HEK293 (cell line): Measurements from ENCODE around the gene ZNF672.

ENCODE experiments used
- CTCF ChIA-PET: fragments of 350-600 bp; formaldehyde crosslinking; extraction: SDS; loops from one replicate; lab custom pipeline; 2021; ENCODE audit warnings: antibody characterized with exemption; lab: Yijun Ruan, JAX
- POLR2A ChIA-PET: fragments of 300-600 bp; formaldehyde crosslinking; extraction: SDS; loops from one replicate; lab custom pipeline; 2020; ENCODE audit warnings: antibody characterized with exemption, inconsistent platforms; lab: Yijun Ruan, JAX
- H3K27ac ChIP-seq: fragments of 200-500 bp; sonication (Bioruptor generic); 2 replicates; pipeline ENCODE4 v1.5.1; 2014; ENCODE audit warnings: low read depth, low read length, control low read depth, inconsistent platforms; ENCODE audit errors: extremely low read depth
- H3K36me3 ChIP-seq, 2 experiments: fragments of 200-500 bp in 1 of 2; sonication (Bioruptor generic) in 1 of 2; 1 replicate in 1 of 2; 2 replicates in 1 of 2; pipeline ENCODE4 v1.5.1; 2014 to 2017; ENCODE audit warnings: inconsistent platforms in 2 of 2, low read length in 2 of 2; ENCODE audit not compliant: control insufficient read depth in 2 of 2, insufficient read depth in 1 of 2
- H3K4me1 ChIP-seq: fragments of 200-500 bp; sonication (Bioruptor generic); 2 replicates; pipeline ENCODE4 v1.5.1; 2014; ENCODE audit warnings: mild to moderate bottlenecking, low read length, inconsistent platforms; ENCODE audit not compliant: control insufficient read depth, insufficient read depth
- H3K4me3 ChIP-seq: 2 replicates; pipeline ENCODE4 v1.5.1; 2011; ENCODE audit warnings: low read depth, mild to moderate bottlenecking, control low read depth, low read length, moderate library complexity
- H3K9me3 ChIP-seq: fragments of 200-500 bp; sonication (Bioruptor generic); 2 replicates; pipeline ENCODE4 v1.5.1; 2014; ENCODE audit warnings: low read depth, low read length, inconsistent platforms; ENCODE audit not compliant: control insufficient read depth, insufficient read depth
- EGR2 ChIP-seq: fragments of 450-650 bp; formaldehyde crosslinking; IDR thresholded peaks from 2 replicates; pipeline ENCODE4 v1.5.1; 2016; ENCODE audit warnings: low read depth, missing biosample characterization, missing genetic modification characterization
- GLI4 ChIP-seq: fragments of 450-650 bp; formaldehyde crosslinking; IDR thresholded peaks from 2 replicates; pipeline ENCODE4 v1.5.1; 2016; ENCODE audit warnings: missing biosample characterization, missing genetic modification characterization
- HIC1 ChIP-seq: fragments of 450-650 bp; formaldehyde crosslinking; IDR thresholded peaks from 2 replicates; pipeline ENCODE4 v1.5.1; 2016; ENCODE audit warnings: missing biosample characterization, missing genetic modification characterization
- KLF9 ChIP-seq: fragments of 450-650 bp; formaldehyde crosslinking; IDR thresholded peaks from 2 replicates; pipeline ENCODE4 v1.5.1; 2016; ENCODE audit warnings: missing biosample characterization, missing genetic modification characterization, low read depth
- ZBTB17 ChIP-seq: fragments of 450-650 bp; formaldehyde crosslinking; IDR thresholded peaks from 2 replicates; pipeline ENCODE4 v1.5.1; 2016; ENCODE audit warnings: missing biosample characterization, missing genetic modification characterization
- ZBTB48 ChIP-seq: fragments of 450-650 bp; formaldehyde crosslinking; IDR thresholded peaks from 2 replicates; pipeline ENCODE4 v1.5.1; 2016; ENCODE audit warnings: missing biosample characterization, missing genetic modification characterization
- ZFHX2 ChIP-seq: fragments of 450-650 bp; formaldehyde crosslinking; conservative IDR thresholded peaks from 2 replicates; pipeline ENCODE4 v1.5.1; 2016; ENCODE audit warnings: missing biosample characterization, missing genetic modification characterization
- ZFP37 ChIP-seq: fragments of 450-650 bp; formaldehyde crosslinking; IDR thresholded peaks from 2 replicates; pipeline ENCODE4 v1.5.1; 2016; ENCODE audit warnings: missing biosample characterization, missing genetic modification characterization
- ZIC2 ChIP-seq: fragments of 450-650 bp; formaldehyde crosslinking; IDR thresholded peaks from 2 replicates; pipeline ENCODE4 v1.5.1; 2016; ENCODE audit warnings: missing biosample characterization, missing genetic modification characterization
- ZNF112 ChIP-seq: fragments of 450-650 bp; formaldehyde crosslinking; IDR thresholded peaks from 2 replicates; pipeline ENCODE4 v1.5.0; 2017; ENCODE audit warnings: missing biosample characterization, missing genetic modification characterization
- ZNF140 ChIP-seq: fragments of 450-650 bp; formaldehyde crosslinking; IDR thresholded peaks from 2 replicates; pipeline ENCODE4 v1.5.1; 2016; ENCODE audit warnings: missing biosample characterization, missing genetic modification characterization
- ZNF184 ChIP-seq: fragments of 450-650 bp; IDR thresholded peaks from 2 replicates; pipeline ENCODE4 v1.5.1; 2018; ENCODE audit warnings: missing biosample characterization, mild to moderate bottlenecking, missing genetic modification characterization
- ZNF335 ChIP-seq: fragments of 450-650 bp; formaldehyde crosslinking; conservative IDR thresholded peaks from 2 replicates; pipeline ENCODE4 v1.5.1; 2016; ENCODE audit warnings: missing biosample characterization, missing genetic modification characterization
- ZNF341 ChIP-seq: fragments of 450-650 bp; formaldehyde crosslinking; IDR thresholded peaks from 2 replicates; pipeline ENCODE4; 2016; ENCODE audit warnings: low read depth, missing biosample characterization, missing genetic modification characterization
- ZNF354C ChIP-seq: fragments of 450-650 bp; formaldehyde crosslinking; IDR thresholded peaks from 2 replicates; pipeline ENCODE4 v1.5.1; 2016; ENCODE audit warnings: missing biosample characterization, missing genetic modification characterization, low read depth, borderline replicate concordance
- ZNF426 ChIP-seq: fragments of 450-650 bp; formaldehyde crosslinking; IDR thresholded peaks from 2 replicates; pipeline ENCODE4 v1.5.1; 2017; ENCODE audit warnings: missing biosample characterization, missing genetic modification characterization, mild to moderate bottlenecking, inconsistent platforms, moderate library complexity
- ZNF473 ChIP-seq: fragments of 450-650 bp; formaldehyde crosslinking; IDR thresholded peaks from 2 replicates; pipeline ENCODE4 v1.5.1; 2017; ENCODE audit warnings: missing biosample characterization, missing genetic modification characterization
- ZNF585B ChIP-seq: fragments of 450-650 bp; formaldehyde crosslinking; IDR thresholded peaks from 2 replicates; pipeline ENCODE4 v1.5.1; 2016; ENCODE audit warnings: missing biosample characterization, missing genetic modification characterization
- ZNF596 ChIP-seq: fragments of 450-650 bp; IDR thresholded peaks from 2 replicates; pipeline ENCODE4 v1.5.0; 2018; ENCODE audit warnings: missing biosample characterization, mild to moderate bottlenecking, missing genetic modification characterization, moderate library complexity
- ZNF654 ChIP-seq: fragments of 450-650 bp; formaldehyde crosslinking; IDR thresholded peaks from 2 replicates; pipeline ENCODE4 v1.5.1; 2016; ENCODE audit warnings: low read depth, missing biosample characterization, missing genetic modification characterization
- ZSCAN30 ChIP-seq: fragments of 450-650 bp; IDR thresholded peaks from 2 replicates; pipeline ENCODE4 v1.5.1; 2018; ENCODE audit warnings: missing biosample characterization, mild to moderate bottlenecking, missing genetic modification characterization, moderate library complexity
- ZSCAN4 ChIP-seq: fragments of 450-650 bp; formaldehyde crosslinking; IDR thresholded peaks from 2 replicates; pipeline ENCODE4 v1.5.1; 2017; ENCODE audit warnings: missing biosample characterization, missing genetic modification characterization
- ZXDB ChIP-seq: fragments of 450-650 bp; formaldehyde crosslinking; IDR thresholded peaks from 2 replicates; pipeline ENCODE4 v1.5.1; 2016; ENCODE audit warnings: missing biosample characterization, missing genetic modification characterization
- TF ChIP-seq, protein P1 (sequence below): fragments of 450-650 bp; formaldehyde crosslinking; IDR thresholded peaks from 2 replicates; pipeline ENCODE4 v1.5.1; 2016; ENCODE audit warnings: missing biosample characterization, missing genetic modification characterization
- TF ChIP-seq, protein P2 (sequence below): fragments of 450-650 bp; formaldehyde crosslinking; IDR thresholded peaks from 2 replicates; pipeline ENCODE4 v1.5.1; 2016; ENCODE audit warnings: missing biosample characterization, missing genetic modification characterization
- TF ChIP-seq, protein P3 (sequence below): fragments of 450-650 bp; formaldehyde crosslinking; IDR thresholded peaks from 2 replicates; pipeline ENCODE4 v1.5.1; 2017; ENCODE audit warnings: missing biosample characterization, missing genetic modification characterization
- TF ChIP-seq, protein P4 (sequence below): fragments of 450-650 bp; formaldehyde crosslinking; IDR thresholded peaks from 2 replicates; pipeline ENCODE4 v1.5.1; 2016; ENCODE audit warnings: missing biosample characterization, missing genetic modification characterization

The ZNF672 gene

GRCh38 chr1:248872752-248873408 is 34.9 kb downstream of the ZNF672 start (continued):
- TF ChIP-seq, protein P1, sequence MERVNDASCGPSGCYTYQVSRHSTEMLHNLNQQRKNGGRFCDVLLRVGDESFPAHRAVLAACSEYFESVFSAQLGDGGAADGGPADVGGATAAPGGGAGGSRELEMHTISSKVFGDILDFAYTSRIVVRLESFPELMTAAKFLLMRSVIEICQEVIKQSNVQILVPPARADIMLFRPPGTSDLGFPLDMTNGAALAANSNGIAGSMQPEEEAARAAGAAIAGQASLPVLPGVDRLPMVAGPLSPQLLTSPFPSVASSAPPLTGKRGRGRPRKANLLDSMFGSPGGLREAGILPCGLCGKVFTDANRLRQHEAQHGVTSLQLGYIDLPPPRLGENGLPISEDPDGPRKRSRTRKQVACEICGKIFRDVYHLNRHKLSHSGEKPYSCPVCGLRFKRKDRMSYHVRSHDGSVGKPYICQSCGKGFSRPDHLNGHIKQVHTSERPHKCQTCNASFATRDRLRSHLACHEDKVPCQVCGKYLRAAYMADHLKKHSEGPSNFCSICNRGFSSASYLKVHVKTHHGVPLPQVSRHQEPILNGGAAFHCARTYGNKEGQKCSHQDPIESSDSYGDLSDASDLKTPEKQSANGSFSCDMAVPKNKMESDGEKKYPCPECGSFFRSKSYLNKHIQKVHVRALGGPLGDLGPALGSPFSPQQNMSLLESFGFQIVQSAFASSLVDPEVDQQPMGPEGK, result no peak
- TF ChIP-seq ZIC2 (tag by site-specific recombination), result no peak
- no peak for TF ChIP-seq ZSCAN30 (tag by site-specific recombination)
- no peak for TF ChIP-seq ZNF354C (tag by site-specific recombination)
- peak; percentile 9; the same call in 1 of the 2 replicates for TF ChIP-seq ZNF341 (tag by site-specific recombination)
- TF ChIP-seq ZFHX2 (tag by site-specific recombination), result peak; percentile 38
- TF ChIP-seq ZSCAN4 (tag by site-specific recombination), result no peak
- 0 out of 2 replicates have a peak, but pooled peaks have one; percentile 8 for TF ChIP-seq EGR2 (tag by site-specific recombination)
- no peak for TF ChIP-seq ZNF426
- TF ChIP-seq ZNF585B (tag by site-specific recombination), result no peak
- no peak for TF ChIP-seq ZNF654 (tag by site-specific recombination)
- TF ChIP-seq, protein P2, sequence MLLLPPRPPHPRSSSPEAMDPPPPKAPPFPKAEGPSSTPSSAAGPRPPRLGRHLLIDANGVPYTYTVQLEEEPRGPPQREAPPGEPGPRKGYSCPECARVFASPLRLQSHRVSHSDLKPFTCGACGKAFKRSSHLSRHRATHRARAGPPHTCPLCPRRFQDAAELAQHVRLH, result 0 out of 2 replicates have a peak, but pooled peaks have one; percentile 29
- TF ChIP-seq ZNF112, result no peak
- no peak for TF ChIP-seq ZNF473 (tag by site-specific recombination)
- no peak for TF ChIP-seq ZNF140
- 0 out of 2 replicates have a peak, but pooled peaks have one; percentile 31 for TF ChIP-seq KLF9 (tag by site-specific recombination)
- TF ChIP-seq, protein P3, sequence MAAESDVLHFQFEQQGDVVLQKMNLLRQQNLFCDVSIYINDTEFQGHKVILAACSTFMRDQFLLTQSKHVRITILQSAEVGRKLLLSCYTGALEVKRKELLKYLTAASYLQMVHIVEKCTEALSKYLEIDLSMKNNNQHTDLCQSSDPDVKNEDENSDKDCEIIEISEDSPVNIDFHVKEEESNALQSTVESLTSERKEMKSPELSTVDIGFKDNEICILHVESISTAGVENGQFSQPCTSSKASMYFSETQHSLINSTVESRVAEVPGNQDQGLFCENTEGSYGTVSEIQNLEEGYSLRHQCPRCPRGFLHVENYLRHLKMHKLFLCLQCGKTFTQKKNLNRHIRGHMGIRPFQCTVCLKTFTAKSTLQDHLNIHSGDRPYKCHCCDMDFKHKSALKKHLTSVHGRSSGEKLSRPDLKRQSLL (tag by site-specific recombination), result 0 out of 2 replicates have a peak, but pooled peaks have one; percentile 45
- TF ChIP-seq GLI4 (tag by site-specific recombination), result no peak
- peak; percentile 58; the same call in 1 of the 2 replicates for TF ChIP-seq ZXDB (tag by site-specific recombination)

- ChIA-PET POLR2A (interaction anchor here (0.8 to 1.4 kb wide), 3 partner anchors 14 to 47 kb away, joined by 4 read pairs; partner anchors contain the start of genes SH3BP5L, ZNF672 and ZNF692), CTCF (interaction anchor here (0.7 kb wide), 1 partner anchor 19 kb away, joined by 6 read pairs; no protein-coding TSS in a partner anchor)
- Histone ChIP-seq H3K27ac (peak overlapping the region; percentile 38; the same call in 1 of the 2 replicates), H3K9me3 (no peaks in the 10 kb centered on the region), H3K36me3 (no peaks in the 10 kb centered on the region), H3K4me1 (no peaks in the 10 kb centered on the region), H3K4me3 (peak overlapping the region; percentile 57)
- TF ChIP-seq HIC1 (tag by site-specific recombination) (peak; percentile 70; the same call in 1 of the 2 replicates), ZNF184 (no peak), ZBTB48 (tag by site-specific recombination) (no peak), ZNF596 (no peak), ZNF335 (tag by site-specific recombination) (0 out of 2 replicates have a peak, but pooled peaks have one; percentile 58), ZBTB17 (tag by site-specific recombination) (peak; percentile 47; the same call in 1 of the 2 replicates), ZFP37 (tag by site-specific recombination) (no peak), ZSCAN4 (tag by site-specific recombination) (no peak)
- TF ChIP-seq, protein P4, sequence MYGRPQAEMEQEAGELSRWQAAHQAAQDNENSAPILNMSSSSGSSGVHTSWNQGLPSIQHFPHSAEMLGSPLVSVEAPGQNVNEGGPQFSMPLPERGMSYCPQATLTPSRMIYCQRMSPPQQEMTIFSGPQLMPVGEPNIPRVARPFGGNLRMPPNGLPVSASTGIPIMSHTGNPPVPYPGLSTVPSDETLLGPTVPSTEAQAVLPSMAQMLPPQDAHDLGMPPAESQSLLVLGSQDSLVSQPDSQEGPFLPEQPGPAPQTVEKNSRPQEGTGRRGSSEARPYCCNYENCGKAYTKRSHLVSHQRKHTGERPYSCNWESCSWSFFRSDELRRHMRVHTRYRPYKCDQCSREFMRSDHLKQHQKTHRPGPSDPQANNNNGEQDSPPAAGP, result peak; percentile 35; the same call in 1 of the 2 replicates
These were observed 35.5 kb downstream of the ZNF672 start for GRCh38 chr1:248873409-248873992.
